ENCODE data around the gene APOBEC2.

APOBEC2 gene

DNA sequence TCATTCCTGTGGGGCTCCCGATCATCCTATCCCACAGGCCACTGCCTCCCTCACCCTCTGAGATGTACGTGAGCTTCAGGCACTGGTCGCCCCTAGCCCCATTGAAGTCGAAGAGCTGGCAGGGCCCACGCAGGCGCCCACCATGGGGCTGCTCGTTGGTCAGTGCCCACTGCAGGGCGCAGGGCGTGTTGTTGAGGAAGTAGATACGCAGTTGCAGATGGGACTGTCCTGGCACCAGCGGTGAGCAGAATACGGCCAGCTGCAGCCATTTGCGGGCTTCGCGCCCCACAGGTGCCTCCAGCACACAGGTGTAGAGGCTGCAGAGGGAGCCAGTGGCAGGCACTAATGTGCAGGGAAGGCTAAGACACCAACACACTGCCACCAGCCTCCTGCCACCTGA, 20.2 kb upstream of the APOBEC2 start:
- TF ChIP-seq, protein P1, sequence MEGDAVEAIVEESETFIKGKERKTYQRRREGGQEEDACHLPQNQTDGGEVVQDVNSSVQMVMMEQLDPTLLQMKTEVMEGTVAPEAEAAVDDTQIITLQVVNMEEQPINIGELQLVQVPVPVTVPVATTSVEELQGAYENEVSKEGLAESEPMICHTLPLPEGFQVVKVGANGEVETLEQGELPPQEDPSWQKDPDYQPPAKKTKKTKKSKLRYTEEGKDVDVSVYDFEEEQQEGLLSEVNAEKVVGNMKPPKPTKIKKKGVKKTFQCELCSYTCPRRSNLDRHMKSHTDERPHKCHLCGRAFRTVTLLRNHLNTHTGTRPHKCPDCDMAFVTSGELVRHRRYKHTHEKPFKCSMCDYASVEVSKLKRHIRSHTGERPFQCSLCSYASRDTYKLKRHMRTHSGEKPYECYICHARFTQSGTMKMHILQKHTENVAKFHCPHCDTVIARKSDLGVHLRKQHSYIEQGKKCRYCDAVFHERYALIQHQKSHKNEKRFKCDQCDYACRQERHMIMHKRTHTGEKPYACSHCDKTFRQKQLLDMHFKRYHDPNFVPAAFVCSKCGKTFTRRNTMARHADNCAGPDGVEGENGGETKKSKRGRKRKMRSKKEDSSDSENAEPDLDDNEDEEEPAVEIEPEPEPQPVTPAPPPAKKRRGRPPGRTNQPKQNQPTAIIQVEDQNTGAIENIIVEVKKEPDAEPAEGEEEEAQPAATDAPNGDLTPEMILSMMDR (IDR thresholded peaks at IDR 0.05), result no peak

DNA sequence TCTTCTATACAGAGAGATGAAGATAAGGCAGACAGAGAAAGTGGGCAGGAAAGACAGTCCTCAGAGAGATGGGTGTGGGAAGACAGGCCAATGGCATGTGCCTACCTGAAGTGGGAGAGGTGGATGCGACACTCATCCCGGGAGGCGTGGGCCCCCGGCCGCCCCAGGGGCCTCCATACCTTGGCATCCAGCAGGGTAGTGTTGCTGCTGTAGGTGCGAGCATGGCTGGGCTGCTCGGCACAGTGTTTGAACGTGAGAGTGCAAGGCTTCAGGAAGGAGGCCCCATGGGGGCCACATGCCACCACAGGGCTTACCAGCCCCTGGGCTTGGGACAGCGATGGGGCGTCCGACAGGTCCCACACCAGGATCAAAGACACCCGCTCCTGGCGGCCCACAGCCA, 19.2 kb upstream of the APOBEC2 start:
- TF ChIP-seq, protein P1 (IDR thresholded peaks at IDR 0.05), result no peak

DNA sequence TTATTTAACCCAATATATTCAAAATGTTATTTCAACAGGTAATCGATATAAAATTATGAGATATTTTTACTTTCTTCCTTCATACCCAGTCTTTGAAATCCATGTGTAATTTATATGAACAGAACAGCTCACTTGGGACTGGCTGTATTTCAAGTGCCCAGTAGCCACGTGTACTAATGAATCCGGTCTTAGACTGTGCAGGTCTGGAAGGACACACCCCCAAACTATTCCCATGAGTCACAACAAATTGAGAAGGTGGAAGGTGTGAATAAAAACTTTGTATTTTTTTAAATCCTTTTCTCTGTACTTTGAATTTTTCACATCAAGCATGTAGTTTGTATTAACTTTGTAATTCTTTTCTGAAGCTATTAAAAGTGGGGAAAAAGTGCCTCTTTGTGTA, 16.8 kb upstream of the APOBEC2 start:
- TF ChIP-seq, protein P1 (IDR thresholded peaks at IDR 0.05), result no peak

DNA sequence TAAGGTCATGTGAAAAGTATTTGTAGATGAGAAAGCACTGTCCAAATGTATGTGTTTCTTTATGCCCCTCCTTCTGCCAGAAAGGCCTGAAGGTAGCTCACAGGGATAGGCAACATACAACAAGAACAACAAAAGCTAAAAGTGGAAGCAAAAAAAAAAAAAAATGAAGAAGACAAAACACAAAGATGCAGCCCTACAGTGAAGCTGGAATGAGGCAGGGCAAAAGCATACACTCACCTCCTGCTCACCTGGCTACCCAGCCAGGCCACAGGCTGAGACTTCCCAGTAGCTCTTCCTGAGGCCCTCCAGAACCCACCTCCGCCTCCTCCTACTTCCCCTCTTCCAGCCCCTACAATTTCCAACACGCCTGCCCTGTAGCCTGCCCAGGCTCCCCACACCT, 16.4 kb upstream of the APOBEC2 start:
- TF ChIP-seq, protein P1 (IDR thresholded peaks at IDR 0.05), result no peak

DNA sequence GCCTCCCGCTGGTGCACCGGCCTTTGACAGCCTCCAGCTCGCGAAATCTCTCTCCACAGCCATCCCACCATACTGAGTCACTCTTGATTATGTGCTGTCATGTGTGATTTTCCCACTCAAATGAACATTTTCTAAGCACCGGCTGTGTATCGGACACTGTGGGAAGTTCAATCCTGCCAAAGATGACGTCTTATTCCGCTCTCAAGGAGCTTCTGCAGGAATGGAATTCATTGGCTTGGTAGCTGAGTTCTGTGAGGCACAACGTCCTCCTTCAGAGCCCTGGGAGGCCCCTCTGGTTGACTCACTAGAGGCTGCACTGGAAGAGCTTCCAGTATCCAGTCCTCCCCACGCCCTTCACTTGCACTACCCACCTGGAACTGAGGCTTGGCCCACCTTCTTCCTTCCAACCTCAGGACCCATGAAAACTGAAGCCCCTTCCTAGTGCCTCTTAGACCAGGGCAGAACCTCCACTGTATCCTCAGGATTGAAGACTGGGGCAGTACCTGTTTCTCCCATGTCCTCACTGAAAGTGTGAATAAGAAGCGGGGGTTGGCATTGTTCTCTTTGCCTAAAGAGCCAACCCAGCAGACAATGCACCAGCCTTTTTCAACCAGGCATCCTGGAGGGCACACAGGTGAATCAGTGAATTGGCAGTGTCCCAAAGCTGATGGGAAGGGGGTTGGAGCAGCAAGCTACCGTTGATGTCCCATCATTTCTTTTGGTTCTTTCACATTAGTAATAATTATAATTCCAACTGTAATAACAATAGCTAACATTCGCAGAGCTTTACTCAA, 15.7 kb upstream of the APOBEC2 start:
- TF ChIP-seq, protein P1 (IDR thresholded peaks at IDR 0.05), result no peak

DNA sequence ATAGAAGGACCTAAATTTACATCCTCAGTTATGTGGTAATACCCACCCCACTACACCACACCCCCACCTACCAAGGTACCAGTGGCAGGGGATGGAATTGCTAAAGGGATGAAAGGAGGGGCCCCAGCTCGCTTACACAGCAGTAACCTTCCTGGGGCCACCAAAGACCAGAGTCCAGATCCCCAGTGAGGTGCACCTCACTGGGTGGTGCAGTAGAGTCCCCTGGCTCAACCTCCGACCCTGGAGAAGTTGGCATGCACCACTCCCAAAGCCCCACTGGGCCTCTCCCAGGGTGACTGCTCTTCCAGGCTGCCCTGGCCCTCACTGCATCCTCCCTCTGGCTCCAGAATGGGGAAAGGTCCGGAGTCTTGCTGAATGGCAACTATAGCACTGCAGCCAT, 14.8 kb upstream of the APOBEC2 start:
- TF ChIP-seq, protein P1 (IDR thresholded peaks at IDR 0.05), result no peak

DNA sequence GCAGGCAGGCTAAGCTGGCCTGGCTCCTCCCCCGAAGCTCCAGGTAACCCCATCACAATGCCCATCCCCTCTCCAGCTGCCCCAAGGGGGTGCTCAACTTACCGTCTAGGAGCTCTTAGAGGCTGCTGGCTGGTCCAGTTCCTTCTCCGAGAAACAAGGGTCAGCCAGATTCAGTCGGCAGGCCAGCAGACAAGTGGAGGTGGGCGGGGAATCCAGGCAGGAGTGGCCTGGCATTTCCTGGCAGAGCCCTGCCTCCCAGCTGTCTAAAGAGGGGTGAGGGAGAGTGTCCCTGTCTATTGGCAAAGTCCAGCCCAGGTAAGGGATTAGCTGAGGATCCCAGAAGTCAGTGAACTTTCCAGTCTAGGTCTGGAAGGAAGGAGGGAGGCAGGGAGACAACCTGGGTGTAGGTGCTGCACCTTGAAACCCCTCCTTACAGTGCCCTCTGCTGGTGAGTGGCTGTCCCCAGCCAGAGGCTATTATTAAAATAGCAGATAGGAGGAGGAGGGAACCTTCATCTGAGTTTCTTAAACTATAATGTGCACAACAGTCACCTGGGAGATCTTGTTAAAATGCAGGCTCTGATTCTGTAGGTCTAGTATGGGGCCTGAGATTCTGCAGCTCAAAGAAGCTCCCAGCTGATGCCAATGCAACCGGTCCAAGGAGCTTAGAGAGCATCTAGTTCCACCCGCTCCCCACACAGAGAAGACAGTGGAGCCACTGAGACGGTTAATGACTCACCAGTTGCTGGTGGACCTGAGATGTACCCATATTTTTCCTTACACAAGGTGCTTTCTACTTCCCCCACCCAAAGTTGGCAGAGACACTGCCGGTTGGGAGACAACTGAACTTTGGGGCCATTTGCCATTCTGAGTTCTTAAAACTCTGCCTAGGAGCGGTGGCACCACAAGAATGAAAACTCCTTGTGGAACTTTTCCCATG, 13.7 kb upstream of the APOBEC2 start, which contains the start of gene UNC5CL:
UNC5CL (minus strand) TSS at position 162 of the 939 bp plus-strand sequence. CDS start 4,147 bp downstream, outside the sequence.
- TF ChIP-seq, protein P1 (IDR thresholded peaks at IDR 0.05), result peak; percentile 87

All from LNCAP (cell line).